ENCODE measurements around the gene ZNF878. TPM values are rescaled to one million over a fixed set of nuclear protein-coding genes. Genes with fewer than 3 reads are reported as not detected.

ZNF878 gene
- total RNA-seq, 1 experiment from 2014 or later = 0.46 TPM

- no peak overlapping the region for H2AFZ ChIP-seq
- no peak overlapping the region; the same call in 1 of the 2 replicates for H3K4me3 ChIP-seq
- H3K4me2 ChIP-seq = peak overlapping the region; percentile 78
- ChIA-PET CTCF (no interaction called here), POLR2A (ENCODE audit: unreplicated experiment) (interaction anchor here (0.7 kb wide), 1 partner anchor 51 kb away, joined by 3 read pairs; no protein-coding TSS in a partner anchor)
- no peaks in the 10 kb centered on the region for H3K4me1 ChIP-seq (replicated peaks; ENCODE audit: insufficient read depth)
- H3K79me2 ChIP-seq (ENCODE audit: low read depth) = no peaks in the 10 kb centered on the region
- TF ChIP-seq, protein P1, sequence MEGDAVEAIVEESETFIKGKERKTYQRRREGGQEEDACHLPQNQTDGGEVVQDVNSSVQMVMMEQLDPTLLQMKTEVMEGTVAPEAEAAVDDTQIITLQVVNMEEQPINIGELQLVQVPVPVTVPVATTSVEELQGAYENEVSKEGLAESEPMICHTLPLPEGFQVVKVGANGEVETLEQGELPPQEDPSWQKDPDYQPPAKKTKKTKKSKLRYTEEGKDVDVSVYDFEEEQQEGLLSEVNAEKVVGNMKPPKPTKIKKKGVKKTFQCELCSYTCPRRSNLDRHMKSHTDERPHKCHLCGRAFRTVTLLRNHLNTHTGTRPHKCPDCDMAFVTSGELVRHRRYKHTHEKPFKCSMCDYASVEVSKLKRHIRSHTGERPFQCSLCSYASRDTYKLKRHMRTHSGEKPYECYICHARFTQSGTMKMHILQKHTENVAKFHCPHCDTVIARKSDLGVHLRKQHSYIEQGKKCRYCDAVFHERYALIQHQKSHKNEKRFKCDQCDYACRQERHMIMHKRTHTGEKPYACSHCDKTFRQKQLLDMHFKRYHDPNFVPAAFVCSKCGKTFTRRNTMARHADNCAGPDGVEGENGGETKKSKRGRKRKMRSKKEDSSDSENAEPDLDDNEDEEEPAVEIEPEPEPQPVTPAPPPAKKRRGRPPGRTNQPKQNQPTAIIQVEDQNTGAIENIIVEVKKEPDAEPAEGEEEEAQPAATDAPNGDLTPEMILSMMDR (conservative IDR thresholded peaks at IDR 0.05) = no peak
- TF ChIP-seq EZH2 (IDR thresholded peaks at IDR 0.05; ENCODE audit: low read depth) = no peak
- H3F3A ChIP-seq (ENCODE audit: insufficient read depth, low read depth) = no peaks in the 10 kb centered on the region
- no peak for DNase-seq
- H3K27ac ChIP-seq = no peak overlapping the region
- intact Hi-C loops (cut with micrococcal nuclease; ENCODE audit: unreplicated experiment) = loop anchor here (1.0 kb wide), 1 partner anchor 30 kb away; the partner anchor contains the start of gene ZNF844
- H3K27me3 ChIP-seq (ENCODE audit: insufficient read depth, low read depth) = no peaks in the 10 kb centered on the region
- H4K20me1 ChIP-seq (ENCODE audit: insufficient read depth) = no peaks in the 10 kb centered on the region
- peaks cover 3% of the 10 kb centered on the region; the same call in 1 of the 2 replicates for H3K9me3 ChIP-seq (ENCODE audit: insufficient read depth, low read depth)
- BruUV-seq (replicated peaks) = TSS peak; percentile 35
- no peaks in the 10 kb centered on the region for H3K9me2 ChIP-seq (ENCODE audit: insufficient read depth)
- no peaks in the 10 kb centered on the region for H3K36me3 ChIP-seq (ENCODE audit: low read depth)
Observed at GRCh38 chr19:12034620-12035019, 18.1 kb downstream of the ZNF878 start.

GRCh38 chr19:12034198-12034597 is 18.6 kb downstream of the ZNF878 start:
- POLR2A ChIA-PET (ENCODE audit: unreplicated experiment) = interaction anchor here (0.7 kb wide), 1 partner anchor 50 kb away, joined by 3 read pairs; no protein-coding TSS in a partner anchor

GRCh38 chr19:12015753-12016116 is 37.0 kb downstream of the ZNF878 start:
- Histone ChIP-seq H3K79me2 (ENCODE audit: low read depth) (no peaks in the 10 kb centered on the region), H2AFZ (no peak overlapping the region), H3F3A (ENCODE audit: insufficient read depth, low read depth) (no peaks in the 10 kb centered on the region), H3K4me3 (no peak overlapping the region), H3K9me3 (ENCODE audit: insufficient read depth, low read depth) (peaks cover 34% of the 10 kb centered on the region; the same call in 1 of the 2 replicates), H3K4me2 (no peak overlapping the region), H3K36me3 (ENCODE audit: low read depth) (no peaks in the 10 kb centered on the region), H3K27me3 (ENCODE audit: insufficient read depth, low read depth) (no peaks in the 10 kb centered on the region), H3K9me2 (ENCODE audit: insufficient read depth) (no peaks in the 10 kb centered on the region), H4K20me1 (ENCODE audit: insufficient read depth) (no peaks in the 10 kb centered on the region), H3K27ac (no peak overlapping the region), H3K4me1 (replicated peaks; ENCODE audit: insufficient read depth) (no peaks in the 10 kb centered on the region)
- POLR2A ChIA-PET (ENCODE audit: unreplicated experiment) = no interaction called here
- no TSS peak for BruUV-seq (replicated peaks)
- no peak for DNase-seq
- TF ChIP-seq, protein P1 (conservative IDR thresholded peaks at IDR 0.05) = no peak
- TF ChIP-seq EZH2 (IDR thresholded peaks at IDR 0.05; ENCODE audit: low read depth) = no peak
- CTCF ChIA-PET = interaction anchor here (0.6 kb wide), 1 partner anchor 9 kb away, joined by 3 read pairs; no protein-coding TSS in a partner anchor
- intact Hi-C loops (cut with micrococcal nuclease; ENCODE audit: unreplicated experiment) = no loop called here

More at GRCh38 chr19:12034198-12034597, 18.6 kb downstream of the ZNF878 start:
- H3K9me2 ChIP-seq (ENCODE audit: insufficient read depth) = no peaks in the 10 kb centered on the region
- BruUV-seq (replicated peaks) = no TSS peak
- H3K9me3 ChIP-seq (ENCODE audit: insufficient read depth, low read depth) = no peaks in the 10 kb centered on the region
- no peak overlapping the region for H2AFZ ChIP-seq
- H4K20me1 ChIP-seq (ENCODE audit: insufficient read depth) = no peaks in the 10 kb centered on the region
- H3K4me2 ChIP-seq = no peak overlapping the region
- no peaks in the 10 kb centered on the region for H3K36me3 ChIP-seq (ENCODE audit: low read depth)
- H3K27ac ChIP-seq = no peak overlapping the region
- H3K79me2 ChIP-seq (ENCODE audit: low read depth) = no peaks in the 10 kb centered on the region
- H3K27me3 ChIP-seq (ENCODE audit: insufficient read depth, low read depth) = no peaks in the 10 kb centered on the region
- H3K4me3 ChIP-seq = no peak overlapping the region
- H3F3A ChIP-seq (ENCODE audit: insufficient read depth, low read depth) = no peaks in the 10 kb centered on the region
- intact Hi-C loops (cut with micrococcal nuclease; ENCODE audit: unreplicated experiment) = no loop called here
- no peak for DNase-seq
- CTCF ChIA-PET = no interaction called here
- no peak for TF ChIP-seq EZH2 (IDR thresholded peaks at IDR 0.05; ENCODE audit: low read depth)
- TF ChIP-seq, protein P1 (conservative IDR thresholded peaks at IDR 0.05) = no peak
- H3K4me1 ChIP-seq (replicated peaks; ENCODE audit: insufficient read depth) = no peaks in the 10 kb centered on the region
